Lung (tissue), 12 donors: Measurements from ENCODE around the gene CAMK1. TPM values are rescaled to one million over a fixed set of nuclear protein-coding genes. Genes with fewer than 3 reads are reported as not detected.

ENCODE experiments used
- ATAC-seq: fragments of 200-7000 bp; cut with Tn5 transposase; one replicate; pipeline ENCODE4 v1.9.1; 2020; ENCODE audit warnings: moderate number of reproducible peaks; ENCODE audit not compliant: insufficient read depth, low FRiP score
- DNase-seq, 3 donors: peaks; one replicate each; pipeline ENCODE4 v3.0.0-alpha.2; 2013 to 2017
- H3K27ac ChIP-seq, 2 donors: one replicate each; pipeline ENCODE4 v1.5.1; 2013; ENCODE audit warnings: mild to moderate bottlenecking in 2 of 2, moderate library complexity in 2 of 2, control low read depth in 1 of 2, inconsistent platforms in 1 of 2, low read depth in 1 of 2, low read length in 1 of 2
- H3K27me3 ChIP-seq, 3 donors: one replicate each; pipeline ENCODE4 v1.5.1; 2013; ENCODE audit warnings: low read length in 2 of 3; ENCODE audit not compliant: control insufficient read depth in 3 of 3, insufficient read depth in 3 of 3
- H3K36me3 ChIP-seq, 4 donors: one replicate each; pipeline ENCODE4 v1.5.1; 2013; ENCODE audit warnings: low read length in 4 of 4, mild to moderate bottlenecking in 1 of 4, moderate library complexity in 1 of 4; ENCODE audit not compliant: control insufficient read depth in 4 of 4, insufficient read depth in 4 of 4
- H3K4me1 ChIP-seq, 5 donors: one replicate each; pipeline ENCODE4 v1.5.1; 2013; ENCODE audit warnings: low read length in 5 of 5, mild to moderate bottlenecking in 2 of 5, moderate library complexity in 1 of 5; ENCODE audit not compliant: control insufficient read depth in 5 of 5, insufficient read depth in 5 of 5
- H3K4me3 ChIP-seq: one replicate; pipeline ENCODE4 v1.5.1; 2013; ENCODE audit warnings: mild to moderate bottlenecking, control low read depth, moderate library complexity
- H3K9ac ChIP-seq, 2 donors: one replicate each; pipeline ENCODE4 v1.5.1; 2013; ENCODE audit warnings: low read length in 2 of 2, control low read depth in 1 of 2; ENCODE audit not compliant: insufficient read depth in 1 of 2
- H3K9me3 ChIP-seq, 4 donors: one replicate each; pipeline ENCODE4 v1.5.1; 2013; ENCODE audit warnings: low read length in 3 of 4, mild to moderate bottlenecking in 1 of 4, moderate library complexity in 1 of 4; ENCODE audit not compliant: control insufficient read depth in 4 of 4, insufficient read depth in 3 of 4
- WGBS, 2 donors: extraction: QIAGEN DNeasy Blood & Tissue Kit; methylation state at CpG; one replicate each; pipeline ENCODE4 v1.1.7; 2013; 5-methylcytosine and 5-hydroxymethylcytosine counted together
- polyA plus RNA-seq, 2 donors: library from polyadenylated mRNA; stranded (reverse); fragments of 200-250 nt; gene quantifications; one replicate each; pipeline ENCODE4 v1.2.1, GENCODE V29; 2013
- total RNA-seq, 2 donors: library from RNA; depleted of rRNA in 1 of 2; stranded (reverse); fragments of >200 nt in 1 of 2; gene quantifications; one replicate each; pipeline ENCODE4 v1.2.1, GENCODE V29; 2014 to 2021
- TF ChIP-seq, protein P1 (sequence below): IDR thresholded peaks from 2 replicates; pipeline ENCODE4 v1.5.1; 2012; ENCODE audit warnings: mild to moderate bottlenecking; ENCODE audit errors: control extremely low read depth, extremely low read depth
- donor health status: control.
- donor health status: control.
- donor health status: Bipolar disorder and iron deficiency.
- donor health status: healthy.
- donor health status: DM: yes; HTN: yes; CAD: no.

CAMK1 gene
- total and polyA plus RNA-seq, 4 donors, result 21.7 to 43.9 (median 32.8) TPM

DNA sequence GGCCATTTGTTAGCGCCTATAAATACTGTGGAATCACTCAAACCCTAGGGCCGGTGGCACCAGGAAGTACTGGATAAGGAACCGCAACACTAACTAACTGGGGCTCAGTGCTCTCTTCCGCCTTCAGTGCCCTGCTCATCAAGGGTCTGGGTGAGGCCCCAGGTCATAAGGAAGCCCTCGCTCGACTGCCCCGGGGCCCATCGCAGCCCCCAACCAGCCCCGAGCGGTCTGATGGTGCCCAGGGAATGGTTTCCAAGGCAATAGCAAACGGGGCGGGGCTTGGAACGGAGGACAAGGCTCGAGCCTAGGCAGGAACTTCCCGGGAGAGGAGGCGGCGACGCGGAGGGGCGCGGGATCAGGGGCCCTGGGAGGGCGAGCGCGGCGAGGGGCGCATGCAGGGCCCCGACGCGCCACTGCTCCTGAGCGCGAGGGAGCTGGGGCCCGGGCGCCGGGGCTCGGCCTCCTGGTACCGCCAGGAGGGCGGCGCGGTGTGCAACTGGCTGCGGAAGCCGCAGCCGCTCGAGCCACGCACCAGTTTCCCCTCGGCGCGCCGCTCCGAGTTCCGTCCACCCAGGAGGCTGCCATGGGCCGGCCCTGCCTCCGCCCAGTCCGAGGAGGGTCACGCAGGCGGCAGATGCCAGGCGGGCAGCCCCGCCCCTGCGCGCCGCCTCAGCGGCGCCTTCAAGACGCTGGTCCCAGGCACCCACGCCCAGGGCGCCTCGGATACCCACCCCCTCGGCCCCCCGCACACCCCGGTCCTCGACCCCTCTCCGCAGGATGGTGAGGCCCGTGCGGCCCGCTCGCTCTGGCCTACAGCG lies 40.1 kb upstream of the CAMK1 start, which contains the start of gene TTLL3:
TTLL3 (plus strand) TSS at position 648 of the 818 bp plus-strand sequence. CDS start 400 bp downstream, outside the sequence.
- H3K4me3 ChIP-seq, result peak within 1 kb of the TSS; percentile 68
- DNase-seq, result peak; percentile 88 to 91 (median 88)
- H3K4me1 ChIP-seq, result peaks cover 0 to 16% (median 5%) of the 10 kb centered on the region in 5 donors
- H3K27ac ChIP-seq, result peak within 1 kb of the TSS; percentile 91
- ATAC-seq, result peak; percentile 90
- TF ChIP-seq, protein P1, sequence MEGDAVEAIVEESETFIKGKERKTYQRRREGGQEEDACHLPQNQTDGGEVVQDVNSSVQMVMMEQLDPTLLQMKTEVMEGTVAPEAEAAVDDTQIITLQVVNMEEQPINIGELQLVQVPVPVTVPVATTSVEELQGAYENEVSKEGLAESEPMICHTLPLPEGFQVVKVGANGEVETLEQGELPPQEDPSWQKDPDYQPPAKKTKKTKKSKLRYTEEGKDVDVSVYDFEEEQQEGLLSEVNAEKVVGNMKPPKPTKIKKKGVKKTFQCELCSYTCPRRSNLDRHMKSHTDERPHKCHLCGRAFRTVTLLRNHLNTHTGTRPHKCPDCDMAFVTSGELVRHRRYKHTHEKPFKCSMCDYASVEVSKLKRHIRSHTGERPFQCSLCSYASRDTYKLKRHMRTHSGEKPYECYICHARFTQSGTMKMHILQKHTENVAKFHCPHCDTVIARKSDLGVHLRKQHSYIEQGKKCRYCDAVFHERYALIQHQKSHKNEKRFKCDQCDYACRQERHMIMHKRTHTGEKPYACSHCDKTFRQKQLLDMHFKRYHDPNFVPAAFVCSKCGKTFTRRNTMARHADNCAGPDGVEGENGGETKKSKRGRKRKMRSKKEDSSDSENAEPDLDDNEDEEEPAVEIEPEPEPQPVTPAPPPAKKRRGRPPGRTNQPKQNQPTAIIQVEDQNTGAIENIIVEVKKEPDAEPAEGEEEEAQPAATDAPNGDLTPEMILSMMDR, result no peak
- peak within 1 kb of the TSS; percentile 73 for H3K9ac ChIP-seq
- no peaks in the 10 kb centered on the region for H3K27me3 ChIP-seq
- 1% methylated on average over 40 to 76 of the region's 76 CpGs for WGBS, 2 donors
- peaks cover 1 to 22% (median 16%) of the 10 kb centered on the region in 4 donors for H3K36me3 ChIP-seq
- no peaks in the 10 kb centered on the region for H3K9me3 ChIP-seq

DNA sequence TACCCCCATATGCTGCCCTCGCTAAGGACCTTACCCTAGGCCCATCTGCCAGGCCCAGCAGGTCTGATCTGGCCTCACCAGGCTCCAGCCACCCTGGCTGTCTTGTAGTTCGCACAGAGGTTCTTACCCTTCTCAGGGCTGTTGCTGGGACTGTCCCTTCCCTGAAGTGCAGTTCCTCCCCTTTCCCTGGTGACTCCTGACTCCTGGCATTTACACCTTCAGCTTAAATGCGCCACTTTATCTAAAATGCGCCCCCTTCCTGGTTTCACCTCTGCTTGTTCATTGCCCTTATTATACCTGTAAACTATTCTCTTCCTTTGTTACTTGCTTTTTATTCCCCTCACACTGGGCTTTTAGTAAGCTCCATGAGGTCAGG lies 39.5 kb upstream of the CAMK1 start:
- peak; percentile 35 for ATAC-seq

DNA sequence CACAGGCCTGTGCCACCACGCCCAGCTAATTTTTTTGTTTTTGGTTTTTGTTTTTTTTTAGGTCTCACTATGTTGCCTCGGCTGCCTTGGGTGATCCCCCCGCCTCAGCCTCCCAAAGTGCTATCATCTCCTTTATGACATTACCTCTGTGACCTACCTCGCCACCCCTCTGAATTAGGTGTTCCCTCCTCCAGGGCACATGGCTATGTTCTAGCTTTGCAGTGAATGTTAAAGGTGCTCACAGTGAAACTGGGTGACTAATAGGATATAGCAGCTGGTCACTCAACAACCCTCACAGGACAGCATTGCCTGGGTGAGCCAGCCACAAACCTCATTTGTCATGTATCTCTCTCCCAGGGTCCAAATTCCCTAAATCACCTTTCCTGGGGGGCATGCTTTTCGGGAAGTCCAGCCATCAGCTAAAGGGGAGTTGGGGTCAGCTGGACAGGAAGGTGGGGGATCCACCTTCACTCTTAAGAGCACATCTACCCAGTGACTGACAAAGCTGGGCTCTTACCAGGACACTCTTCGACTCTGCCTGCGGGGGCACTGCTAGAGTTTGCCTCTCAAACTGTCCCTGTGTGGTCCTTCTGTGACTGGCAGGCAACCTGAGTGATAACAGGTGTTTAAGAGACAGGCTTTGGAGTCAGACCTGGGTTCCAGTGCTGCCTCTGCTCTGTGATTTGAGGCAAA lies 38.7 kb upstream of the CAMK1 start:
- Histone ChIP-seq H3K27me3 (no peaks in the 10 kb centered on the region), H3K9ac (no peak overlapping the region), H3K4me3 (no peak overlapping the region), H3K27ac (peak overlapping the region; percentile 91), H3K4me1 (peaks cover 0 to 16% (median 5%) of the 10 kb centered on the region in 5 donors), H3K36me3 (peaks cover 15 to 33% (median 22%) of the 10 kb centered on the region in 4 donors), H3K9me3 (no peaks in the 10 kb centered on the region)
- TF ChIP-seq, protein P1, result no peak
- 60 to 79% methylated on average over 7 of the region's 7 CpGs for WGBS, 2 donors
- DNase-seq (no peak), ATAC-seq (no peak)

More for the DNA sequence above, 39.5 kb upstream of the CAMK1 start:
- WGBS, 2 donors, result 72 to 79% methylated on average over 4 of the region's 4 CpGs
- Histone ChIP-seq H3K4me1 (peaks cover 0 to 16% (median 5%) of the 10 kb centered on the region in 5 donors), H3K27me3 (no peaks in the 10 kb centered on the region), H3K36me3 (peaks cover 7 to 26% (median 20%) of the 10 kb centered on the region in 4 donors), H3K9ac (peak overlapping the region; percentile 73), H3K9me3 (no peaks in the 10 kb centered on the region), H3K27ac (peak overlapping the region; percentile 91), H3K4me3 (peak overlapping the region; percentile 68)
- TF ChIP-seq, protein P1, result no peak
- DNase-seq, result no peak
